HG02885 (cell line): ENCODE measurements around the gene C22orf39.

Experiments used
- ATAC-seq: cut with Tn5 transposase; IDR thresholded peaks from one replicate; pipeline ENCODE4 v1.9.1; 2021; ENCODE audit warnings: mild to moderate bottlenecking; ENCODE audit not compliant: unreplicated experiment, poor library complexity

The C22orf39 gene

GRCh38 chr22:19447330-19448075, at the start of gene C22orf39:
TSS of gene C22orf39 (minus strand) at chr22:19447711. CDS start at chr22:19447688, 23 bp downstream.
- ATAC-seq = peak; percentile 83

- ATAC-seq = no peak
Observed at GRCh38 chr22:19497245-19497644, 49.7 kb upstream of the C22orf39 start.

GRCh38 chr22:19496324-19496630, 48.8 kb upstream of the C22orf39 start:
- no peak for ATAC-seq

GRCh38 chr22:19495562-19496323, 48.2 kb upstream of the C22orf39 start:
- no peak for ATAC-seq

- no peak for ATAC-seq
Observed at GRCh38 chr22:19494676-19495173, 47.2 kb upstream of the C22orf39 start.

- no peak for ATAC-seq
Observed at GRCh38 chr22:19494001-19494560, 46.6 kb upstream of the C22orf39 start.

GRCh38 chr22:19492504-19493174, 45.1 kb upstream of the C22orf39 start:
- ATAC-seq = no peak

GRCh38 chr22:19490628-19491230, 43.2 kb upstream of the C22orf39 start:
- ATAC-seq = no peak

GRCh38 chr22:19488884-19489843, 41.7 kb upstream of the C22orf39 start:
- ATAC-seq = no peak

- no peak for ATAC-seq
Observed at GRCh38 chr22:19488285-19488684, 40.8 kb upstream of the C22orf39 start.

- ATAC-seq = no peak
Observed at GRCh38 chr22:19483481-19484244, 36.2 kb upstream of the C22orf39 start.

GRCh38 chr22:19482297-19482696, 34.8 kb upstream of the C22orf39 start:
- ATAC-seq = no peak

GRCh38 chr22:19480789-19481188, 33.3 kb upstream of the C22orf39 start:
- ATAC-seq = no peak

GRCh38 chr22:19480173-19480568, 32.7 kb upstream of the C22orf39 start:
- no peak for ATAC-seq

GRCh38 chr22:19479355-19480172, 32.1 kb upstream of the C22orf39 start, which contains the start of gene CDC45:
TSS of gene CDC45 (plus strand) at chr22:19479920. CDS start at chr22:19479969, 49 bp downstream.
- peak; percentile 88 for ATAC-seq

GRCh38 chr22:19478901-19479354, 31.4 kb upstream of the C22orf39 start, which contains the start of gene UFD1:
TSS of gene UFD1 (minus strand) at chr22:19479193. CDS start at chr22:19479085, 108 bp downstream.
- ATAC-seq = peak; percentile 55
